Measurements from ENCODE around the gene AP3B2.

Gene AP3B2

GRCh38 chr15:82664021-82664420 lies 45.7 kb downstream of the AP3B2 start:
- no peak for DNase-seq (ENCODE audit: low spot score)
- Histone ChIP-seq H3K4me3 (no peak overlapping the region), H3K27ac (no peak overlapping the region)
- TF ChIP-seq CTCF (IDR thresholded peaks at IDR 0.05) = no peak

- TF ChIP-seq CTCF (IDR thresholded peaks at IDR 0.05) = no peak
- Histone ChIP-seq H3K4me3 (no peak overlapping the region), H3K27ac (no peak overlapping the region)
- no peak for DNase-seq (ENCODE audit: low spot score)
These were observed 46.5 kb downstream of the AP3B2 start for GRCh38 chr15:82663186-82663600.

DNA sequence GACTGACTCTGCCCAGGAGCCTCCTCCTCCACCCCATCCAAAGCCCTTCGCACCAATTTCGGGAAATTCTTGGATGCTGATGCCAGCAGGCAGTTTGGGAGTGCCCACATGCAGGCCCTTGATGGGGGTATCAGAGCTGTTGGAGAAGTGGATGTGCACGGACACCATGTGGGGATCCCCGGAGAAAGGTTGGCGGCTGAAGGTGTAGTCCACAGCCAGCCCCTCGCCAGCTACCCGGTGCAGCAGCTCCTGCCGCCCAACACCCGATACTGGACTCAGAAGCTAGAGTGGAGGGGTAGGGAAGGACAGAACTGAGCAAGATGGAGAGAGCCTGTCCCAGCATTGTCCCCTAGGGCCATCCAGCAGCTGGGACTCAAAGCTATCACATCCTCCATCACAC lies 47.0 kb downstream of the AP3B2 start:
- no peak overlapping the region for H3K4me3 ChIP-seq
- H3K27ac ChIP-seq = no peak overlapping the region
- DNase-seq (ENCODE audit: low spot score) = no peak
- TF ChIP-seq CTCF (IDR thresholded peaks at IDR 0.05) = no peak

DNA sequence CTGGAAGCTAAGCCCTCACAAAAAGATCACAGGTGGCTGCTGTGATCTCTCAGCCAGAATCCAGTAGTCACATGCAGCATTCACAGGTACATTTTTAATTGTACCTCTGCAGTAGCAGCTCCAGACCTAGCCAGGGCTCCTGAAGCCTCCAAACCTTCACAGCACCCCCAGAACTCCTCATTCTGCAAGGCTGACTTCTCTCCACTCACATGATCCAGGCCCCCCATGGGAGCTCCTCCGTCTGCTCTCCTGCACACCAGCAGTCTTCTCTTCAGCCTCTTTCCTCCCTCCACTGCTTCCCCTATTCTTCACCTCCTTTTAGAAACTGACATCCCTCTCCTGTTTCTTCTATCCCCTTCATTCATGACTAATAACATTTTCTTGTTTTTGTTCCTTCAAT lies 49.3 kb downstream of the AP3B2 start:
- DNase-seq (ENCODE audit: low spot score) = no peak
- TF ChIP-seq CTCF (IDR thresholded peaks at IDR 0.05) = no peak

DNA sequence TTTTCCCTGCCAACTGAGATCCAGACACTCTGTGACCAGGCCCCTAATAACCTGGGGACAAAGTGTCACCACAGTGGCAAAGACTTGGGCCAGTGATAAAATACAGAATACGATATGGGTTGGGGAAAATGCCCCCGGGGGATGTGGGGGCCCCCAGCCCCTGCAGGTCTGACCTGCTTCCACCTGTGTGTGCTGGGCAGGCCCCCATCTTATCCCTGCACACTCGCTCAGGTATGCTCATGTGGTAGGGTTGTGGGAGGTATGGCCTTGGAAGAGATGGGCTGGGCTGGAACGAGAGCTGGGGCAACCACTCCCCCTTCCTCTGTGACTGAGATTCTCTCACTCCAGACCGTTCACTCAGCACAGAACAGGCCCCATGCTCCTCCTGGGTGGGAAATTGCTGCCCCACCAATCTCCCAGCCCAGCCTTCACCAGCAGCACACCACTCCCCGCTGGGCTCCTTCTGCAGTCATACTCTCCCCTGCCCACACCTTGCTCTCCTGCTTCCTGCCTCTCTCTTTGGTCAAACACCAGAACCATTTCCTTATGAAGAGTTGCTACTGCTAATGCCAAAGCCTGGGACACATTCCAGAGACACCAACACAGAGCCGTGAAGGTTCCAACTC lies 52.9 kb downstream of the AP3B2 start:
- no peak overlapping the region for H3K27ac ChIP-seq
- H3K4me3 ChIP-seq = no peak overlapping the region
- DNase-seq (ENCODE audit: low spot score) = no peak
- no peak for TF ChIP-seq CTCF (IDR thresholded peaks at IDR 0.05)

More for the DNA sequence above, 49.3 kb downstream of the AP3B2 start:
- Histone ChIP-seq H3K4me3 (no peak overlapping the region), H3K27ac (no peak overlapping the region)

DNA sequence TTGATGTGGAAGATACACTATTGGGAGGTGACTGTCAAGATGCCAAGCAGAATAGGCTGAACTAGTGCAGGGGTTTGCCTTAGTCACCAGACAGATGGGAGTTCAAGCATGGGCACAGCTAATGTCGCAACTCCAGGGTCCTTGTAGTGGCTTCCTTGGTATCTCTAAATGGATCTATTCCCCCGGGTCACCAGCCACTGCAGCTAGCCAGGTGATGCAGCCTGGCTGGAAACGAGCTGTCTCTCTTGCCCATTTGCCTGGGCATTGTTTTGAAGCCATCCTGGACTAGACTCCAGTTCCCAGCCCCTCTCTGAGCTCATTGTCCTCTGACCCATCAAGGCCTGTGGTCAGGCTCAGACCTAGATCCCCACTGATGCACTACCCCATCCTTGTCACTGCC lies 54.1 kb downstream of the AP3B2 start:
- no peak for DNase-seq (ENCODE audit: low spot score)
- Histone ChIP-seq H3K27ac (no peak overlapping the region), H3K4me3 (no peak overlapping the region)
- no peak for TF ChIP-seq CTCF (IDR thresholded peaks at IDR 0.05)

DNA sequence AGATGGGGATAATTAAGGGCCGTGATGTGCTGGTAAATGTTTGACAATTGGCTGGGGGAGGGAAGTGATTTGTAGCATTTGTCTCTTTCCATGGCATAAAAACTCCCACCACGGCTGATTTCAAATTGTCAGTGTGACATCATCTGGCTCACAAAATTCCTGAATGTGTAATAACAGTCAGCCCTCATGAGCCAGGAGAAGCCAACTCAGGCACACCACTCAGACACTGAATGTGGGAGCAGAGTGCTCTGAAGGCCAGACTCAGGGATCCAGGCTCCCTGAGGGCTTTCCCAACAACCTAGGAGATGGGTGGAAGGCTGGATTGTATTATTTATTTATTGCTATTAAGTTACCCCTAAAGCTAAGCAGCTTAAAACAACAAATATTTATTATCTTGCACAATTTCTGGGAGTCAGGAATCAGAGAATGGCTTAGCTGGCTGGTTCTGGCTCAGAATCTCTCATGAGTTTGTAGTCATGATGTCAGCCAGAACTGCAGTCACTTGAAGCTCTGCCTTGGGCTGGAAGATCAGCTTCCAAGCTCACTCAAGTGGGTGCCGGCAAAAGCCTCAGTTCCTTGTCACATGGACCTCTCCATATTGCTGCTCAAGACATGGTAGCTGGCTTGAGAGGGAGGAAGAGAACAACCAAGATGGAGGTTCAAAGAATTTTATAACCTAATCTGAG lies 56.0 kb downstream of the AP3B2 start:
- Histone ChIP-seq H3K27ac (no peak overlapping the region), H3K4me3 (no peak overlapping the region)
- no peak for TF ChIP-seq CTCF (IDR thresholded peaks at IDR 0.05)
- no peak for DNase-seq (ENCODE audit: low spot score)
